Heart right ventricle (tissue), 16 donors: ENCODE data around the gene KCNK10. TPM values are rescaled to one million over a fixed set of nuclear protein-coding genes. Genes with fewer than 3 reads are reported as not detected.
A peak's percentile ranks its signal among the peaks of the same experiment; 100 is the strongest.

Source experiments
- ATAC-seq, 8 donors: fragments of 200-7000 bp; cut with Tn5 transposase; one replicate each; pipeline ENCODE4 v1.9.1; 2020; ENCODE audit warnings: mild to moderate bottlenecking in 8 of 8, moderate library complexity in 8 of 8, moderate number of reproducible peaks in 1 of 8
- DNase-seq, 2 donors: peaks; one replicate each; pipeline ENCODE4 v3.0.0-alpha.2; 2020
- H3K27ac ChIP-seq, 10 donors: fragments of 200-600 bp; sonication (generic) in 2 of 10; one replicate each; pipeline versions ENCODE4 v1.5.0 to v1.8.0; 2020 to 2022; ENCODE audit warnings: mild to moderate bottlenecking in 3 of 10
- H3K27me3 ChIP-seq, 7 donors: fragments of 200-600 bp; one replicate each; pipeline ENCODE4 v1.8.0; 2021 to 2022; ENCODE audit warnings: mild to moderate bottlenecking in 2 of 7
- H3K36me3 ChIP-seq, 9 donors: fragments of 200-600 bp; sonication (generic) in 1 of 9; one replicate each; pipeline versions ENCODE4 v1.5.0 to v1.8.0; 2020 to 2022; ENCODE audit warnings: mild to moderate bottlenecking in 2 of 9
- H3K4me1 ChIP-seq, 9 donors: fragments of 200-600 bp; sonication (generic) in 1 of 9; one replicate each; pipeline versions ENCODE4 v1.5.0 to v1.8.0; 2020 to 2022; ENCODE audit warnings: mild to moderate bottlenecking in 4 of 9
- H3K4me3 ChIP-seq, 10 donors: fragments of 200-600 bp; sonication (generic) in 2 of 10; one replicate each; pipeline versions ENCODE4 v1.5.0 to v1.8.0; 2020 to 2022; ENCODE audit warnings: mild to moderate bottlenecking in 7 of 10, moderate library complexity in 2 of 10
- H3K9me3 ChIP-seq, 11 donors: fragments of 200-600 bp in 10 of 11; sonication (generic) in 2 of 11; one replicate each; pipeline versions ENCODE4 v1.5.0 to v1.8.0; 2013 to 2022; ENCODE audit warnings: mild to moderate bottlenecking in 2 of 11, control low read depth in 1 of 11, moderate library complexity in 1 of 11
- WGBS, 2 donors: extraction: QIAGEN DNeasy Blood & Tissue Kit; methylation state at CpG; one replicate each; pipeline ENCODE4 v1.1.7; 2013; ENCODE audit warnings: inconsistent platforms in 1 of 2; 5-methylcytosine and 5-hydroxymethylcytosine counted together
- intact Hi-C, 10 donors: fragments of 100-400 bp; cut with DNase I; formaldehyde crosslinking; loops; one replicate each; pipeline versions ENCODE4 v1.11.1 to v1.14.2; 2022
- polyA plus RNA-seq, 2 donors: library from polyadenylated mRNA; stranded (reverse); fragments of 200-250 nt; gene quantifications; one replicate each; pipeline ENCODE4 v1.2.3, GENCODE V29; 2013
- total RNA-seq, 10 donors: library from RNA; stranded (reverse); fragmentation: NEBNext Ultra II Directional in 3 of 10; extraction: Animal tissue kit (Norgen Biotek cat#: 25700) in 3 of 10; gene quantifications; one replicate each; pipeline versions ENCODE4 v1.2.1 to v1.2.4, GENCODE V29; 2021 to 2023
- TF ChIP-seq, protein P1 (sequence below), 9 donors: fragments of 200-600 bp; sonication (generic) in 2 of 9; IDR thresholded peaks; one replicate each; pipeline versions ENCODE4 v1.5.0 to v1.8.0; 2021 to 2022; ENCODE audit warnings: antibody characterized with exemption in 9 of 9, mild to moderate bottlenecking in 5 of 9, moderate library complexity in 1 of 9
- donor health status: Arrhythmogenic right ventricular cardiomyopathy.
- donor health status: ischemic (EF 13 %, LVEDD 7.1; RV severe dilation, severe dysfunction).
- donor health status: healthy with polysubstance abuse.
- donor health status: DM: no; HTN: yes; CAD: no.
- donor health status: DM: no; HTN: no; CAD: no.
- donor health status: ischemic (EF 25% LVEDD 6.9; RV normal size, moderate dysfunction).
- donor health status: ischemic (EF 25% LVEDD 5.7; RV mildly dilated, moderate dysfunction).
- donor health status: healthy.
- donor health status: DM: yes; HTN: yes; CAD: no.
- donor health status: Ischemic cardiomyopathy.
- donor health status: ischemic (EF 35%, LVEDD 5.7; RV mildly dilated, moderate dysfunction).
- donor health status: nonischemic (EF 11% LVEDD 7.7; RV severe dilation, severe dysfunction).
- donor health status: DM: yes; HTN: yes; CAD: no.
- donor health status: PGD.
- donor health status: ischemic (EF 29% LVEDD 5.4; RV normal size, mild dysfunction).
- donor health status: nonischemic (EF 23%, LVEDD 6.1; RV moderate dilation, normal function).

Gene KCNK10
- total and polyA plus RNA-seq, 12 donors = 0.01 to 0.21 (median 0.11) TPM; not detected in 9

- DNase-seq = no peak
- Histone ChIP-seq H3K27me3 (peaks cover 0 to 8% (median under 1%) of the 10 kb centered on the region in 7 donors), H3K4me3 (no peak overlapping the region), H3K9me3 (no peaks in the 10 kb centered on the region), H3K36me3 (no peaks in the 10 kb centered on the region), H3K4me1 (no peaks in the 10 kb centered on the region), H3K27ac (no peak overlapping the region)
- intact Hi-C loops = no loop called here
- ATAC-seq = peak in 3 of 8 donors; percentile 19 to 39 (median 31)
- 71 to 81% methylated on average over 4 of the region's 4 CpGs for WGBS, 2 donors
- TF ChIP-seq, protein P1, sequence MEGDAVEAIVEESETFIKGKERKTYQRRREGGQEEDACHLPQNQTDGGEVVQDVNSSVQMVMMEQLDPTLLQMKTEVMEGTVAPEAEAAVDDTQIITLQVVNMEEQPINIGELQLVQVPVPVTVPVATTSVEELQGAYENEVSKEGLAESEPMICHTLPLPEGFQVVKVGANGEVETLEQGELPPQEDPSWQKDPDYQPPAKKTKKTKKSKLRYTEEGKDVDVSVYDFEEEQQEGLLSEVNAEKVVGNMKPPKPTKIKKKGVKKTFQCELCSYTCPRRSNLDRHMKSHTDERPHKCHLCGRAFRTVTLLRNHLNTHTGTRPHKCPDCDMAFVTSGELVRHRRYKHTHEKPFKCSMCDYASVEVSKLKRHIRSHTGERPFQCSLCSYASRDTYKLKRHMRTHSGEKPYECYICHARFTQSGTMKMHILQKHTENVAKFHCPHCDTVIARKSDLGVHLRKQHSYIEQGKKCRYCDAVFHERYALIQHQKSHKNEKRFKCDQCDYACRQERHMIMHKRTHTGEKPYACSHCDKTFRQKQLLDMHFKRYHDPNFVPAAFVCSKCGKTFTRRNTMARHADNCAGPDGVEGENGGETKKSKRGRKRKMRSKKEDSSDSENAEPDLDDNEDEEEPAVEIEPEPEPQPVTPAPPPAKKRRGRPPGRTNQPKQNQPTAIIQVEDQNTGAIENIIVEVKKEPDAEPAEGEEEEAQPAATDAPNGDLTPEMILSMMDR (IDR thresholded peaks at IDR 0.05) = no peak
Measured at GRCh38 chr14:88248606-88249005, 74.5 kb downstream of the KCNK10 start.

DNA sequence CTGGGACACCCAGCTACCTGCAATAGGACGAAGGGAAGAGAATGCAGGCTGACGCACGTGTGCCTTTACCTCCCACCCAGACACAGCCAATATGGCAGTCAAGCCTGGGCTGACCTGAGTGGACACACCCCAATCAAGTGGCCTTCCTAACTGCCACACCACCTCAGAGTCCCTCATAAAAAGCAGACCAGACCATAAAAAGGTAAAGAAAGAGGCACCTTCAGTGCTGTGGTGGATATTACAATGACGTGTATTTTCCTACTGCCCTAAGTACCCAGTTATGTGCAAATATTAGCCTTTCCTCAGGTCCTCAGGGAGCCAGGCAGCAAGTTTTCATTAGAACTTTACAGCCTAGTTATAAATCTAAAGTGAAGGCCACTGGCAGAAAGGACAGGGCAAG is 75.8 kb downstream of the KCNK10 start:
- Histone ChIP-seq H3K4me1 (no peaks in the 10 kb centered on the region), H3K27me3 (peaks cover 0 to 8% (median 3%) of the 10 kb centered on the region in 7 donors), H3K36me3 (no peaks in the 10 kb centered on the region), H3K4me3 (no peak overlapping the region), H3K27ac (no peak overlapping the region), H3K9me3 (no peaks in the 10 kb centered on the region)
- TF ChIP-seq, protein P1 (IDR thresholded peaks at IDR 0.05) = no peak
- no peak for DNase-seq
- ATAC-seq = no peak
- intact Hi-C loops = no loop called here
- WGBS, 2 donors = 76 to 79% methylated on average over 4 of the region's 4 CpGs

DNA sequence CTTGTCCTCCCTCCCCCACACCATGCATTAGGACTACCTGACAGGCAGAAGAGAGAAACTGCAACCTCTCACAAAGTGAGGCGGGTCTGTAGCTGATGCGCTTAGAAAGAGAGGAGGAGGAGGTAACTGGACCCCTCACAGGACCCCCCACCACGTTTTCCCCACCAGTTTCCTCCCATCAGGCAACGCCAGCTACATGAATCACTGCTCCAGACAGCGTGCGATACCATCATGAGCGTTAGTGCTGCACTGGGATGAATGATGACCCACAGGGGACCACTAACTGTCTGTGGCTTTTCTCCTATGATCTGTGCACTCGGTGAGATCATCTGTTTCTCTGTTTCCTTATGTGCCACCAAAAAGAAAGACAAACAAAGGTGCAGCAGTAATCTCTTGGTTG is 77.7 kb downstream of the KCNK10 start:
- Histone ChIP-seq H3K27me3 (peaks cover 0 to 14% (median 5%) of the 10 kb centered on the region in 7 donors), H3K36me3 (no peaks in the 10 kb centered on the region), H3K4me1 (no peaks in the 10 kb centered on the region), H3K27ac (no peak overlapping the region), H3K4me3 (no peak overlapping the region), H3K9me3 (no peaks in the 10 kb centered on the region)
- intact Hi-C loops = no loop called here
- no peak for ATAC-seq
- WGBS, 2 donors = 39 to 45% methylated on average over 8 of the region's 8 CpGs
- no peak for DNase-seq
- TF ChIP-seq, protein P1 (IDR thresholded peaks at IDR 0.05) = no peak

- DNase-seq = no peak
- intact Hi-C loops = no loop called here
Measured at GRCh38 chr14:88243946-88244345, 79.1 kb downstream of the KCNK10 start.

More at GRCh38 chr14:88243946-88244345, 79.1 kb downstream of the KCNK10 start:
- Histone ChIP-seq H3K4me1 (no peaks in the 10 kb centered on the region), H3K9me3 (no peaks in the 10 kb centered on the region), H3K27me3 (peaks cover 0 to 14% (median 5%) of the 10 kb centered on the region in 7 donors), H3K4me3 (no peak overlapping the region), H3K36me3 (no peaks in the 10 kb centered on the region), H3K27ac (no peak overlapping the region)
- TF ChIP-seq, protein P1 (IDR thresholded peaks at IDR 0.05) = no peak
- no peak for ATAC-seq
- WGBS, 2 donors = 45 to 60% methylated on average over 4 of the region's 4 CpGs
